NCI-H748 (cell line): Measurements from ENCODE around the gene DOCK4.

Experiments used
- DNase-seq: peaks from one replicate; lab custom pipeline; 2025; ENCODE audit not compliant: unreplicated experiment; lab: John Stamatoyannopoulos, UW

Gene DOCK4

DNA sequence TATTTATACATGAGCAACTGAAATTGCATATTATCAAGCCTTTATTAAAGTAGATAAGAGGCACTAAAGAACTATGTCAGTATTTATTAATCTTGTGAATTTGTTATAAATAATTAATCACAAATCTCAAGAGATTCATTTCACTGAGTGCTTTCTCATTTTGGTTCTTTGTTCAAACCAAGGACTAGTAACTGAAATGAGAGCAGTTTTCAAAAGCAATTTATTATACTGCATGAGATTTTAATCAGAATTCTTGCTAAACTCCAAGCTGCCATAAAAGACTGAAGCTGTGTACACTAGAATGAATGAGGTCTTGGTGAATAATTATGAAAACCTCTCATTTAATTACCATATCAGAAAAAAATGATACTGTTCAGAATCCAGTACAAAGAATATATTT is 419.1 kb downstream of the DOCK4 start:
- no peak for DNase-seq

DNA sequence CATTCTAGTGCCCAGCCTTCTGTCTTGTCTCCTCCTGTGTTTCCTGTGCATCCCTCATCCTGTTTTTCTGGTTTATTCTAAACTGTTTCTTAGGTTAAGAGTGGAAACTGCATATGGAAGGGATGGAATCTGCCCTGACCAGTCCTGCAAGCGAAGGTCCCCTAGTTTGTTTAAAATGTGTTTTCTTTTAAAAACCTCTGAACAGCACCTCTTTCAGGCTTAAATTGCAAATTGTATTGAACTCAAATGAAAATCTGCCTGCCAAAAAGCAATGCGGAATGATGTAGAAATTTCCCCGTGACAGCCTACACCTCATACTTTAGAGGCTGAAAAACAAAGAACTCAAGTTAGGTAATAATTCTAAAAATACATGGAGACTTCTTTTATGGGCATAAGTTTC is 421.1 kb downstream of the DOCK4 start:
- peak; percentile 26 for DNase-seq

DNA sequence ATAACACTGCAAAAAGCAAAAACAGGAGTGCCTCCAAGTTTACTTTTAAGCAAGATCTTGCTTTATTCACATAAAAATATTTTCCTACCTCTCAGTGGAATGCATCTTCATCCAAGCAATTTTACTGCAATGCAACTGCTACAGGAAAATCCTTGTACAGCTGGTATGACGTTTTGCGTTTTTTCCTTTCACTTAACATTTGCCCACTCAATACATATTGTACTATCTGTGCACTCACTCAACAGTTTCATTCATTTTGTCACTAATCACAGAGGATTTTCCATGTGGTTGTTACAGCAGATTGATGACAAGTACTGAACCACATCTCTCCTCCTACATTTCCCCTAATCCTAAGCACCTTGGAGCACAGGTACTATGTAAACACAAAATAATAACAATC is 421.9 kb downstream of the DOCK4 start:
- peak; percentile 24 for DNase-seq

DNA sequence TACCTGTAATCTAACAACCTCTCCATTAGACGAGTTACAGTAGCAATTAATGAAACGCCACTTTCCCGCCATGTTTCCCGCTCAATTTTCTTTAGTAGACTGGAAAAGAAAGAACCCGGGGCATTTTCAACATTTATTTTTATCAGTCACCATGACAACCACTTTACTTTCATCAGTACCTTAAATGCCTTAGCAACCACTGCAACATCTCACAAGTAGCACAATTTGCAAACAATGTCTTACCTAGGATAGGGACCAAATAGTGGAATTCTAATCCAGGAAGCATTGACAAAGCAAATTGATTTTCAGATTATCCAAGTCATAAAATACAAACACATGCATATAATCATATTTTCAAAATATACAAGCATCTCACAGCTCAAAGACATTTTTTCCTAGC is 422.3 kb downstream of the DOCK4 start:
- no peak for DNase-seq

DNA sequence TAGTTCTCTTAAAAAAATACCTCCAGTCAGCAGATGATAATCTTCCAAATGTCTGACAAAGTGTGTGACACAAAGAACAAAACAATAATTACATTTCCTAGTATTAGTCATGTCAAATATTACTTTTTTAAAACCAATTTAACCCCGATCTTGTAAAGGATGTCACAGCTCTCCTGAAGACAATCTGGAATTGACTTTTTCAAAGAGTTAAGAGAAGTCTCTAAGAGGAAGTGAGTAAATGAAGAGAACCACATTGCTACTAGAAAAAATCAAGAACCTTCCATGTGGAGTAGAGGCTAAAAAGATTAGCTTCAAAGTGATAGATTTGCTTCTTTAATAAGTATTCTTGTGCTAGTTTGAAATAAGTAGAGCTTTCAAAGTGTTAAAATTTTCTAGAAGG is 425.7 kb downstream of the DOCK4 start:
- no peak for DNase-seq

DNA sequence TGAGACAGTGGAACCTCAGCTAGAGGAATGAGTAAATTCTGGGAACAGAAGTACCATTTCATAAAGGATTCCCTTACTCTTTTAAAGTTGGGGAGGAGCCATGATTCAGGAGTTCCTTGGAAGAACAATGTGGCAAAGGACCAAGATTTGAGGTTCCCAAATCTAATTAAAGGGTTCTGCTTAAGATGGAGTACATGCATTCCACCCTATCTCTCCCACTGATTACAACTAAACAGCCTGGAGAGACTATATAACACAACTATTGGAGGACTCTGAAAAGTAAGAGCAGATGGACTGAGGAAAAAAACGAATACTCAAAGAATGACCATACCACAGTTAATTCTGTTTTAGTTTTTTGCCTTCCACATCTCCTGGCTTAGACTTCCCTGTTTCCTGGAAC is 431.0 kb downstream of the DOCK4 start:
- DNase-seq, result no peak

DNA sequence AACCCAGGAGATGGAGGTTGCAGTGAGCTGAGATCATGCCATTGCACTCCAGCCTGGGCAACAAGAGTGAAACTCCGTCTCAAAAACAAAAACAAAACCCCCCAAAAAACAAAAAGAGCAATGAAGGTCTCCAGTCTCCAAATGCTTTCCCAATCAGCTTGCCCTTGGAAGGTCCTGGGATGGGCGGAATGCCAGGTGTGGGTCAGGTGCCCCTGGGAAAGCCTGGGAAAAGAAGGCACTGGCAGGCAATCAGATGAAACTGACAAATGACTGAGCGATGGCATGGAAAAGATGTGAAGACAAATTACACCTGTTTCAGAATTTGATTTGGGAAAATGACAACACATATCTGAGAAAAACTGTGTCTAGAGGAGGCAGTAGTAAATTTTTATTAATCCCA is 433.5 kb downstream of the DOCK4 start:
- DNase-seq, result no peak

DNA sequence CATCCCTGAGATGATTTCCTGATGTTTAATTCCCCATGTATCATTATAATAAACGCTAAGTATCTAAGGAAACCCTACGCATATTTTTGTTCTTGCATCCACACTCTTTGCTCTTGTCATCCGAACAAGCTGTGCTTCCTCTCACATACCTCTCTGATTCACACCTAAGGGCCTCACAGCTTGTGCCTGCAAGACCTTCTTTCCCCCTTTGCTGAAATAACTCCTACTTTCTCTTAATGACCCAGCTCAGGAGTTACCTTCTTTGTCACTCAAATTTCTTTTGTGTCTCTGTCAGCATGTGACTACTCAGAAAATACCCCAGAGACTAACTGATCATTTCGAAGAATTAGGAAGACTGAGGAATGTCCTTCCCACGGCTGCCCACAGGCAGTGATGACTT is 434.6 kb downstream of the DOCK4 start:
- no peak for DNase-seq

DNA sequence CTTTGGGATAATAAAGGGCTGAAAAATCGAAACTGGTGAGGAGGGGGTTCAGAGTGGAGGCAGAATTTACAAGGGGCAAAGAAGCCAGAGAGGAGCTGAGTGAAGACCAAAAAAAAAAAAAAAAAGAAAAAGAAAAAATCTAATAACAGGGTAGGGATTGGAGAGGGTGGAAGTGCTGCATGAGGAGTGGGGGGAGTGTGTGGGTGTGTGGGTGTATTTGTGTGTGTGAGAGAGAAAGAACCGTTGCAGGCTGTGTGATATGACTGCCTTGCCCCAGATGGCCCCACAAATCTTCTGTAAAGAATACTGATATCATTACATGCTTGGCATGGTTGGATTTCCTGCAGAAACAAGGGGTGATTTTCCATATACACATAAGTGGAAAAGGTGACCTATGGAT is 436.1 kb downstream of the DOCK4 start:
- DNase-seq, result no peak

DNA sequence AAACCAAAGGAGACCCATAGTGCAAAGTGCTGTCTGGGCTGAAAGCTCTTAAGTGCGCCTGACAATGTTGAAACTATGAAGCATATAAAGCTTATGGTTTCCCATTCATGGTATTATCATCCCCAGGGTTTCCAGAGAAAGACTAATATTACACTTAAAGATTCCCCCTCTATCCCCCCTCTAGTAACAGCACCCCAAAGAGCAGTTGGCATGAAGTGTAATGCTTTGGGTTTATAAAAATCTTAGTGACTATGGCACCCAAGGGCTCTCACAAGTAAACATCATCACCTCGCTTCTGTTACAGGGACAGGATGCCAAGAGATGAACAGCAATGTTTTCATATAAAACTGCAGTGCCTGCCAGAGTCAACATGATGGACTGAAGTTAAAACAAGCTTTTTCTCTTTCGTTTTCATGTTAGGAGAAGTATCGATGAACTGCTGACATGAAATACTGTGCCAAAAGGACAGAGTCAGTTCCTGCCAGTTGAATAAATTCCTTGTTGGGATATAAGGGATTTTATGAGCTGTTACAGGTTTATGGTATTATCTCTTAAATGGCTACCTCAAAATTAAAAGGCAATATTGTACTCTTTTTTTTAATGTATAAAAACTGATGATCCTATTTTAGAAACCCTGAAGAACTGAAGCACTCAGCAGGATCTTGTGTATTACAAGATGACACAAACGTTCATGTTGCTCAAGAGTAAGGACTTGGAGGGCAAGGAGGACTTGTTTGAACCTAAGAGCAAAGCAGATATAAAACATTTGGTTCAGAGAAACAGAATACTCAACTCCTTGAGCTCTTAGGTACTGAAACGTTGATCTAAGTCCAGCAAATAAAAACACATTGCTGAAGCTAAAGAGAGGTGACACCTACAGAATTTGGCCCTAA is 440.2 kb downstream of the DOCK4 start:
- no peak for DNase-seq

DNA sequence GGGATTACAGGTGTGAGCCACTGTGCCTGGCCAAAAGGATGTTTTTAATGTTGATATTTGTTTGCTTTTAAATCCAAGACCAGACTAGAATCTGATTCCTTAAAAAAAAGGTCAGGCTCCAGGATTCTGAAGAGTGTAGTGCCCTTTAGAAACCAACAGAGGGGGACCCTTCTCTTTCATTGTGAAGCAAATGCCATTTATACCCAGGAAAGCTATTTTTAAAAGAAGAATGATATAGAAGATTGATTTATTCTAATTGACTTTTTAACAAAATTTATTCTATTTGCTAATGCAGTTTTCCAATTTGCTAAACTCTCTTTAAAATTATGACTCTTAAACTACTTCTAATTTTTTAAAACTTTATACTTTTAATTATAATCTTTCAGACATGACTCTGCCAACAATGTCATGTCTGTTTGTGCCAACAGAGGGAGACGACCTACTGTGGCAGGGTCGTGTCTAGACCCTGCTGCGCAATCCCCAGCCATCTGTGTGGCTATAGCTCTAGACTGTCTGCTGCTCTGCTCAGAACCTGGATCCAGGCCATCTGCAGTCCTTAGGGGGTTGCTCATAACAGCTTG is 442.9 kb downstream of the DOCK4 start:
- DNase-seq, result peak; percentile 73

DNA sequence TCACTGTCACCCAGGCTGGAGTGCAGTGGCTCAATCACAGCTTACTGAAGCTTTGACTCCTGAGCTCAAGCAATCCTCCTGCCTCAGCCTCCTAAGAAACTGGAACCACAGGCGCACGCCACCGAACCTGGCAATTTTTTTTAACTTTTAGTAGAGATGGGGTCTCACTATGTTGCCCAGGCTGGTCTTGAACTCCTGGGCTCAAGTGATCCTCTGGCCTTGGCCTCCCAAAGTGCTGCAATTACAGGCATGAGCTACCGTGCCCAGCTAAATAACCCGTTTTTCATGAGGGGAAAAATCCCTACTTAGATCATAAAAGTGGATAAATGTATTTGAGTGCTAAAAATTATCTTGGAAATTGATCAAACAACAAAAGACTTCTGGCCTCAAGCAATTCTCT is 443.4 kb downstream of the DOCK4 start:
- DNase-seq, result no peak

DNA sequence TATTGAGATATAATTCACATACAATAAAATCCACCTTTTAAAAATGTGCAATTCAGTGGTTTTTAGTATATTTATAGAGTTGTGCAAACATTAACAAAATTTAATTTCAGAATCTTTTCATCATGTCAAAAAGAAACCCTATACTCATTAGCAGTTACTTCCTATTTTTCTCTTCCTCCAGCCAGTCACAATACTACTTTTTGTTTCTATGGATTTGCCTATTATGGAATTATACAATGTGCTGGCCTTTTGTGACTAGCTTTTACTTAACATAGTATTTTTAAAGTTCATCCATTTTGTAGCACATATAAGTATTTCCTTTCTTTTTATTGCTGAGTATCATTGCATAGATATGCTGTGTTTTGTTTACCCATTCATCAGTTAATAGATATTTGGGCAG is 444.0 kb downstream of the DOCK4 start:
- DNase-seq, result no peak

DNA sequence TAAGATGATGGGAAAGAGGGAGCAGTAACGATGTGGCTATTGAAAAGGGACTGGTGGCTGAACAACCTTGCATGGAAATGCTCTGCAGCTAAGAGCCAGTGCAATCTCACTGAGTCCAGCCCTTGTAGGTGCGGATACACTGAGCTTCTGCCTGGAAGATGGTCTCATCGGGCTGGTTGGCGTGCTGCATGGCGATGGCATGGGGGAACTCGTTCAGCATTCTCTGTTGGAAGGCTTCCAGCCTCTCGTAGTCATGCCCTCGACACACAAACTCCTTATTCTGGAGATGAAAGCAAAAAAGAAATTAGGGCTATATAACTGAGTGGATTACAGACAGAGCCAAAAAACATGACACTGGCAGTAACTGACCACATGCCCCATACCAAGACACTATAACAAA is 446.2 kb downstream of the DOCK4 start:
- no peak for DNase-seq

DNA sequence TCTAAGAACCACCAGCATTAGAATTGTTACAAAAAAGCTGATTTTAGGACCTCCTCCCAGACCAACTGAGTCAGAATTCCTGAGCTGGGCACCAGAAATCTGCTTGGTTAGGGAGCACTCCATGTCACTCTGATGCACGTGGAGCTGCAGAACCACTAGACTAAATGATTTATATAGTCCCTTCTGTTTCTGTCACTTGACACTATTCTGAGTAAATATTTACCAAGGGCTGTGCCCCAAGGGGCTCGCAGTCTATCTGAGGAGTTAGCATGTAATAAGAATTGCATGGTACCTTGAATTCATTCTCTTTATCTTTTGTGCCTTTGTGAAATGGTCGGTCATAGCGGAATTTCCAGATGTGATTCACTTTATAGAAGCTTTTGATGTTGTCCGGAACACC is 447.9 kb downstream of the DOCK4 start:
- DNase-seq, result peak; percentile 83

DNA sequence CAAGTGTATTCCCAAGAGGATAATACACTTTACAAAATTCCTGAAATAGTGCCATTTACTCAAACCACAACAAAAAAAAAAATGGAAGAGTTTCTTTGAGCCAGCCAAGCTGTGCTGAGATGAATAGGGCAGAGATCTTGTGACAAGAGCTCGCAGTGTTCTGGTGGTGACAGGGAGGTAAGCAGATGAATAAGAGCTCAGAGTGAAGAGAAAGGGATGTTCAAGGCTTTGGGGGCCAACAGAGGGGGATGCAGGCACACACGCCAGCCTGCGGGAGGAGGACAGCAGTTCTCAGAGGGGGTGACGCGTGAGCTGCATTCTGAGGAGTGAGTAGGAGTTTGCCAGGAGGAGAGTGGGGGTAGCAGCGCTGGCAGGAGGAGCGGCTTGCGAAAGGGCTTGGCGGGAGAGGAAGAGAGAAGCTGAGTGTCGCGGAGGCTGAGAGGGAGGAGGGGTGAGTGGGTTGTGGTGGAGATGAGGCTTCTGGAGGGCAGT is 449.5 kb downstream of the DOCK4 start:
- DNase-seq, result no peak

DNA sequence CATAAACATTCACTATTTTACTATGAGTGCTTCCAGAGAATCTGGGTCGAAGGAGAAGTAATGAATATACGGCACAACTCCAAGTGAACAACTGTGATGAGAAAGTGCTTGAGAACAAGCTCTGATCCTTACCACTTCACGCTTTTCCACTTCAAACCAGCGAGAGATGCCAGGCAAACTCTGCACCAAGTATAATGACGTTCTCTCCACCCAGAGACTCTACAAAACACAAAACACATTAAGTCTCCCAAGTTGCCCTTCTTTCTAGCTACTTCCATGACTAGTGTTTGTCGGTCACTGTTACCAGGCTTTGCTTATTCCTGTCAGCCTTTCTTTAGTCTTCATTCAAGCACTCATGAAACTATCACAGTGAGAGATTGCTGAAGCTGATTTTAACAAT is 450.8 kb downstream of the DOCK4 start:
- no peak for DNase-seq

DNA sequence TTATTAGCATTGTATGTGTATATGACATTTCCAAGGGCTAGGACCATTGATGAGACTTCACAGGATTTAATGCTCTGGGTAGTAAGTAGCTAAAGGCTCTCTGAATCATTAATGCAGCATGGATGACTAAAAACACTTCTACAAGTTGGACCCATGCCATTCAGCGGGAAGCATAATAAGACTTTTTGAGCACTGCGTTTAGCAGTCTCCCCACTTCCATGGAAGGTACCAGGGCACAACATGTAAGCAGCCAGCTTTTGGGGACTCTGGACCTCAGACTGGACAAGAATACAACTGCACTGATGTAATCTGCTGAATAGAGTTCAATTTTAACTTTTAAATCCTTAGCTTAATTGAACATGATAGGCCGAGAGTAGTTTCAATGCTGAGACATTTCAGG is 452.2 kb downstream of the DOCK4 start:
- DNase-seq, result no peak

DNA sequence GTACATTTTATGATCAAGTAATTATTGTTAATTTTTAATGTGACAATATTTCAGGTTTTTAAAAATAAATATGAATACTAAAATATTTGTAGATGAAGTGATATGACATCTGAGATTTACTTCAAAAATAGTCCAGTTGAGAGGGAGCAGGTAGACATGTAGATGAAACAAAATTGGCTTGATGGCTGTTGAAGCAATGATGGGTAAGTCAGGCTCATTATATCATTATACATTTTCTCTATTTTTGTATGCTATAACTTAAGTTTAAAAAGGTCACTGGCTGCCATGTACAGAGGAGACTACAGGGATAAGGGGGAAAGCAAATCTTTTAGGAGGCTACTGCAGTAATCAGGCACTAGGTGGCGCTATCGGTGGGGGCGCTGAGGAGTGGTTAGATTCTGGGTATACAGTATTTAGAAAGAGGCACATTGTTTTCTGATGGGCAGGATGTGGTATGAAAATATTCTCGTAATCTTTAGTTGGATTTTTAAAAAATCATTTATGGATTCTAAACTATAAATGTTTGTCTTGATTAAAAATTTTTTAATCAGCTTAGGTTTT is 454.1 kb downstream of the DOCK4 start:
- DNase-seq, result peak; percentile 60

DNA sequence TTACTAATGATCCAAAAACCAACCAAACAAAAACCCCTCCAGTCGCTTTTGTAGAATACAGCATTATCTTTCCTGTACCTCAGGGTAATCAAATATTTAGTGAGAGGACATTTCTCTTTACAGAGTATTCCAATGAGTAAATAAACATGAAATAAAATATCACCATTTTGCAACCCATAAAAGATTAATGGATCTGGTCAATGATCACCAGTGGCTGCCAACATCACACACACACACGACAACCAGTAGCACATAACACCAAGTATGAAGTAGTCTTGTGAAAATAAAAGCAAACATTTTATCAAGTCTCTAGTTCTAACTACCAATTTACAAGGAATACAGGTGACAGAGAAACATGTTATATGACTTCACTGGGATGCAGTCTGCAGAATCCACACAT is 455.3 kb downstream of the DOCK4 start:
- peak; percentile 65 for DNase-seq

DNA sequence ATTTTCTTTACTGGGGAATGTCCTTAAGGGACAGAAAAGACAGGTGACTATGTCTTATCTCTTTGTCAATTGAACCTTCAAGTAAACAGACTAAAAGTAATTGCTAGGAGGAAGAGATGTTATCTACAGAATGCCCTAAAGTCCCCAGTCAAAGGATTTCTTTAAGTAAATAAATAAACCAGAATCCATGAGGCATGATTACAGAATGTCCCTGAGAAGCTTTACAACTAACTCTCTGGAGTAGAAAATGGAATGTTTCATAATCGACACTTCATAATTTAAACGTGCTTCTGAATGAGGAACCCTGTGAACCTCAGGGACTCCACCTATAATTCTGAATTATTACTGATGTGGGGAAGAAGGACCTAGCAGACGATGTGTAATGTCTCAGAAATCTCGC is 456.0 kb downstream of the DOCK4 start:
- DNase-seq, result no peak

DNA sequence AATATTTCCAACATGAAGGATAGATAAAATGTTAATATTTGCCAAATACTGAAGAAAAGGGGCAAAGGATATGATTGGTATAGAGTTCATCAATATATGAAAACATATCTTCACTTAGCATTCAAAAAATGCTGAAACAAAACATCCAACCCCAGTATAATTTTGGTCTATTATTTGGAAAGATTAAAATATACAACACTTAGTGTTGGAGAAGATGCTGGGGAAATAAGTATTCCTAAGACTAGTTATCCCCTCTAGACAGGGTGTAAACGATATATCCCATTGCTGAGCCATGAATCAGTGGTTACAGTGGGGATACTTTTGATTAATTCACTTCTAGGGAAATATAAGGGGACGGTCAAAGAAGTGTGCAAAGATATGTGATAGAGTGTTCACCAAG is 456.6 kb downstream of the DOCK4 start:
- DNase-seq, result no peak
